Mucosa of gallbladder (tissue), 1 donor: Measurements from ENCODE around the gene TMEM123. TPM values are rescaled to one million over a fixed set of nuclear protein-coding genes. Genes with fewer than 3 reads are reported as not detected.
"Not testable (repeated sequence)": the region's sequence is repeated elsewhere in the genome, so short reads cannot be mapped to it uniquely, and the experiment has no call there.

Source experiments
- DNase-seq: peaks from one replicate; pipeline ENCODE4 v3.0.0-alpha.2; 2020; ENCODE audit warnings: low spot score
- total RNA-seq: library from RNA; stranded (reverse); gene quantifications from one replicate; pipeline ENCODE4 v1.2.1, GENCODE V29; 2021
- donor health status: DM: no; HTN: no; CAD: no.

TMEM123 gene
- total RNA-seq, 1 donor from 2014 or later = 135 TPM

GRCh38 chr11:102449651-102450570 lies 2.7 kb downstream of the TMEM123 start:
- DNase-seq = no peak

- no peak for DNase-seq
These were observed 3.7 kb downstream of the TMEM123 start for GRCh38 chr11:102448869-102449224.

- DNase-seq = no peak
These were observed 4.4 kb downstream of the TMEM123 start for GRCh38 chr11:102447941-102448868.

- no peak for DNase-seq
These were observed 5.4 kb downstream of the TMEM123 start for GRCh38 chr11:102447193-102447592.

- DNase-seq = no peak
These were observed 6.0 kb downstream of the TMEM123 start for GRCh38 chr11:102446606-102447005.

GRCh38 chr11:102444693-102445092 lies 7.9 kb downstream of the TMEM123 start:
- not testable (repeated sequence) for DNase-seq

- DNase-seq = not testable (repeated sequence)
These were observed 8.4 kb downstream of the TMEM123 start for GRCh38 chr11:102444142-102444541.

- not testable (repeated sequence) for DNase-seq
These were observed 13.6 kb downstream of the TMEM123 start for GRCh38 chr11:102439063-102439363.

GRCh38 chr11:102438311-102439062 lies 14.1 kb downstream of the TMEM123 start:
- no peak for DNase-seq

GRCh38 chr11:102437727-102438126 lies 14.8 kb downstream of the TMEM123 start:
- DNase-seq = no peak

GRCh38 chr11:102436976-102437375 lies 15.6 kb downstream of the TMEM123 start:
- no peak for DNase-seq

GRCh38 chr11:102436561-102436960 lies 16.0 kb downstream of the TMEM123 start:
- DNase-seq = no peak

GRCh38 chr11:102435688-102436087 lies 16.9 kb downstream of the TMEM123 start:
- DNase-seq = no peak

- DNase-seq = not testable (repeated sequence)
These were observed 19.0 kb downstream of the TMEM123 start for GRCh38 chr11:102433571-102433970.

GRCh38 chr11:102432560-102432959 lies 20.0 kb downstream of the TMEM123 start:
- DNase-seq = not testable (repeated sequence)

GRCh38 chr11:102431404-102431803 lies 21.2 kb downstream of the TMEM123 start:
- DNase-seq = no peak

- DNase-seq = no peak
These were observed 22.3 kb downstream of the TMEM123 start for GRCh38 chr11:102430158-102430836.

GRCh38 chr11:102429691-102430090 lies 22.9 kb downstream of the TMEM123 start:
- DNase-seq = no peak

- DNase-seq = no peak
These were observed 23.3 kb downstream of the TMEM123 start for GRCh38 chr11:102429226-102429625.

- no peak for DNase-seq
These were observed 23.9 kb downstream of the TMEM123 start for GRCh38 chr11:102428696-102429095.

- DNase-seq = no peak
These were observed 25.5 kb downstream of the TMEM123 start for GRCh38 chr11:102427068-102427467.
